ENCODE data around the gene UBE2S.

DNA sequence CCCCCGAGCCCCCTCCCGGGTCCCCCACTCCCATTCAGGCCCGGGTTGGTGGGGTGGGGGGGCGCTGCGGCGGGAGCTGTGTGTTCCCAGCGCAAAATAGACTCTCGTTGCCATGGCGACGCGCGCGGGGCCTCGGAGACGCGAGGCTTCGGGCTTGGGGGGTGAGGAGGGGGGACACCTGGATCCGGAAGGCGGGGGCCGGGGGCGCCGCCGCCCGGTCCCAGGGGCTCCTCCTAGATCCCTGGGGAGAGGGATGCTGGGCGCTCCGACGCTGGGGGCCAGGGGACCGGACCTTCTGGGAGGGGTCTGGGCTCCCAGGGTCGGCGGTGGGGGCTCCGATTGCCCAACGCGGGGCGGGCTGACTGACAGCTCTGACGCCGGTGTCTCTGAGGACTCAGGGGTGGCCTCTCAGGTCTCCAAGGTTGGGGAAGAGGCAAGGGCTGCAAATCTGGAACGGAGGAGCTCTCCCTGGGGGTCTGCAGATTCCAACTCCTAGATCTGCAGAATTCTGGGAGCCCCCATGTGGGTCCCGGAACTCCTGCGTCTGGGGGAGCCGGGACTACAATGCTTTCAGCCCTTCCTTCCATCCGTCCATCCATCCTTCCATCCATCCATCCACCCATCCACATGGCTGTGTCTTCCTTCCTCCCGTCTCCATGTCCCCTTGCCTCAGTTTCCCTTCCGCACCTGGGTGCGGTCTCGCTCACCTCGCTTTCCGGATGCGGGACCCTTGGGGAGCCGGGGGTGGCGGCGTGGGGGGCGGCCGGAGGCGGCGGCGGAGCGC lies 44.6 kb upstream of the UBE2S start:
- TF ChIP-seq POLR2A (IDR thresholded peaks at IDR 0.05) (no peak), CTCF (IDR thresholded peaks at IDR 0.05) (no peak), POLR2AphosphoS5 (IDR thresholded peaks at IDR 0.05) (no peak)

Measured in breast epithelium (tissue), 3 donors.